Measurements from ENCODE around the gene DNASE1L3. TPM values are rescaled to one million over a fixed set of nuclear protein-coding genes. Genes with fewer than 3 reads are reported as not detected.

DNASE1L3 gene
- polyA plus RNA-seq, 1 donor from 2014 or later, result not detected

- Histone ChIP-seq H3K36me3 (ENCODE audit: insufficient read depth, low read length) (no peaks in the 10 kb centered on the region), H3K9ac (ENCODE audit: low read length) (no peak overlapping the region), H3K79me2 (replicated peaks; ENCODE audit: insufficient read depth, low read length) (no peaks in the 10 kb centered on the region), H3F3A (ENCODE audit: insufficient read depth, low read length, poor library complexity, severe bottlenecking) (no peaks in the 10 kb centered on the region), H3K27me3 (ENCODE audit: insufficient read depth, low read depth, low read length) (no peaks in the 10 kb centered on the region), H3K4me3 (ENCODE audit: low read length) (no peak overlapping the region), H2AFZ (ENCODE audit: low read depth, low read length) (no peak overlapping the region), H3K9me3 (ENCODE audit: low read length) (no peaks in the 10 kb centered on the region), H3K27ac (ENCODE audit: low read length) (no peak overlapping the region), H3K9me2 (ENCODE audit: insufficient read depth, low read length) (no peaks in the 10 kb centered on the region), H3K4me2 (ENCODE audit: low read length) (no peak overlapping the region), H4K20me1 (ENCODE audit: insufficient read depth) (no peaks in the 10 kb centered on the region)
- TF ChIP-seq MXI1 (conservative IDR thresholded peaks at IDR 0.05; ENCODE audit: poor library complexity, severe bottlenecking) (no peak), SMC3 (conservative IDR thresholded peaks at IDR 0.05; ENCODE audit: poor library complexity) (no peak), REST (IDR thresholded peaks at IDR 0.05; ENCODE audit: borderline replicate concordance) (no peak)
Observed at GRCh38 chr3:58173669-58174398, 36.9 kb downstream of the DNASE1L3 start.

GRCh38 chr3:58173029-58173668, 37.6 kb downstream of the DNASE1L3 start:
- H3K27me3 ChIP-seq (ENCODE audit: insufficient read depth, low read depth, low read length), result no peaks in the 10 kb centered on the region
- H3K4me2 ChIP-seq (ENCODE audit: low read length), result no peak overlapping the region
- no peak overlapping the region for H2AFZ ChIP-seq (ENCODE audit: low read depth, low read length)
- H3K9me2 ChIP-seq (ENCODE audit: insufficient read depth, low read length), result no peaks in the 10 kb centered on the region
- H3F3A ChIP-seq (ENCODE audit: insufficient read depth, low read length, poor library complexity, severe bottlenecking), result no peaks in the 10 kb centered on the region
- no peaks in the 10 kb centered on the region for H3K9me3 ChIP-seq (ENCODE audit: low read length)
- TF ChIP-seq POLR2AphosphoS5 (IDR thresholded peaks at IDR 0.05) (no peak), RAD21 (conservative IDR thresholded peaks at IDR 0.05) (no peak), EZH2 (IDR thresholded peaks at IDR 0.05; ENCODE audit: borderline replicate concordance, insufficient read depth, low read length, poor library complexity, severe bottlenecking) (no peak), EP300 (conservative IDR thresholded peaks at IDR 0.05; ENCODE audit: poor library complexity, severe bottlenecking) (no peak), REST (IDR thresholded peaks at IDR 0.05; ENCODE audit: borderline replicate concordance) (no peak), CTCF (IDR thresholded peaks at IDR 0.05; ENCODE audit: poor library complexity, severe bottlenecking) (no peak), MXI1 (conservative IDR thresholded peaks at IDR 0.05; ENCODE audit: poor library complexity, severe bottlenecking) (no peak), TAF1 (IDR thresholded peaks at IDR 0.05; ENCODE audit: low read depth) (no peak), SMC3 (conservative IDR thresholded peaks at IDR 0.05; ENCODE audit: poor library complexity) (no peak)
- no peak overlapping the region for H3K27ac ChIP-seq (ENCODE audit: low read length)
- no peaks in the 10 kb centered on the region for H3K79me2 ChIP-seq (replicated peaks; ENCODE audit: insufficient read depth, low read length)
- H3K36me3 ChIP-seq (ENCODE audit: insufficient read depth, low read length), result no peaks in the 10 kb centered on the region
- no peak overlapping the region for H3K4me3 ChIP-seq (ENCODE audit: low read length)
- no peaks in the 10 kb centered on the region for H4K20me1 ChIP-seq (ENCODE audit: insufficient read depth)
- H3K9ac ChIP-seq (ENCODE audit: low read length), result no peak overlapping the region

Data from neural cell (in vitro differentiated cells).